ENCODE data around the gene SLCO4C1. TPM values are rescaled to one million over a fixed set of nuclear protein-coding genes. Genes with fewer than 3 reads are reported as not detected.

SLCO4C1 gene
- total RNA-seq, 8 experiments from 2014 or later = 0.10 to 0.50 (median 0.16) TPM; not detected in 2

- 0 to 90% (median 71%) methylated on average over 1 to 6 of the region's 8 CpGs; no CpG with 5 or more reads in 3 of the 10 experiments for WGBS, 10 experiments
- no peak overlapping the region for H3K4me3 ChIP-seq
- in situ Hi-C loops (cut with MboI; ENCODE audit: low pct_unique_long_range_greater_than_20kb in 2 of 9, low sequenced_read_pairs in 9 of 9, unreplicated experiment in 9 of 9) = no loop called here
- no peaks in the 10 kb centered on the region for H3K4me1 ChIP-seq (replicated peaks in 1 of 2)
- no peak overlapping the region for H3K27ac ChIP-seq
- ATAC-seq (replicated peaks in 6 of 8) = no peak
Observed at GRCh38 chr5:102196481-102196880, 99.6 kb downstream of the SLCO4C1 start.

Other genes starting within 250 kb of the SLCO4C1 start
- gene SLCO6A1, start 202.7 kb upstream of the SLCO4C1 start, total RNA-seq = 1 to 10 TPM in 3 of 8 experiments, under 1 TPM in 2, not detected in 3; 0.49 to 1.4 (median 1.0) TPM